Caco-2 (cell line): ENCODE measurements around the gene COMMD1. TPM values are rescaled to one million over a fixed set of nuclear protein-coding genes. Genes with fewer than 3 reads are reported as not detected.

ENCODE experiments used
- BruUV-seq: library from RNA; stranded (reverse); fragments of 400-500 nt; replicated peaks from 2 replicates; lab custom pipeline; 2021; lab: Mats Ljungman, UMichigan
- CTCF ChIA-PET: fragments of 300-600 bp; sonication (Branson Sonifier 250); formaldehyde crosslinking; loops from one replicate; lab custom pipeline; 2022; ENCODE audit warnings: antibody characterized with exemption; lab: Charles Lee
- POLR2A ChIA-PET: fragments of 300-600 bp; sonication (Branson Sonifier 250); formaldehyde crosslinking; loops from one replicate; lab custom pipeline; 2022; ENCODE audit warnings: antibody characterized with exemption; lab: Charles Lee
- DNase-seq, 2 experiments: peaks; one replicate each; pipeline versions ENCODE4 v3.0.0 to v3.0.0-alpha.2; 2020 to 2022
- H3K27me3 ChIP-seq: replicated peaks from 2 replicates; pipeline ENCODE4 v1.6.0; 2011; ENCODE audit warnings: low read length; ENCODE audit not compliant: control insufficient read depth, insufficient read depth
- H3K36me3 ChIP-seq: 2 replicates; pipeline ENCODE4 v1.5.1; 2011; ENCODE audit warnings: low read length; ENCODE audit not compliant: control insufficient read depth, insufficient read depth
- H3K4me1 ChIP-seq: fragments of 250-450 bp; sonication (Bioruptor Pico); 2 replicates; pipeline ENCODE4 v1.5.1; 2020; ENCODE audit warnings: mild to moderate bottlenecking
- H3K4me3 ChIP-seq: 2 replicates; pipeline ENCODE4 v1.5.1; 2011; ENCODE audit warnings: low read depth, mild to moderate bottlenecking, control low read depth, low read length
- H3K9me3 ChIP-seq: fragments of 250-450 bp; sonication (Bioruptor Pico); 2 replicates; pipeline ENCODE4 v1.5.1; 2020; ENCODE audit warnings: mild to moderate bottlenecking, moderate library complexity
- H3K27ac Mint-ChIP-seq: one replicate; pipeline ENCODE4 v1.8.0; 2022; ENCODE audit warnings: mixed read lengths; ENCODE audit not compliant: unreplicated experiment
- H3K27me3 Mint-ChIP-seq: one replicate; pipeline ENCODE4 v1.8.0; 2022; ENCODE audit warnings: mixed read lengths; ENCODE audit not compliant: insufficient read depth, unreplicated experiment
- H3K36me3 Mint-ChIP-seq: one replicate; pipeline ENCODE4 v1.8.0; 2022; ENCODE audit warnings: mild to moderate bottlenecking, mixed read lengths; ENCODE audit not compliant: insufficient read depth, unreplicated experiment
- H3K4me1 Mint-ChIP-seq: one replicate; pipeline ENCODE4 v1.8.0; 2022; ENCODE audit warnings: low read depth, mixed read lengths; ENCODE audit not compliant: unreplicated experiment
- H3K4me3 Mint-ChIP-seq: one replicate; pipeline ENCODE4 v1.8.0; 2022; ENCODE audit warnings: mild to moderate bottlenecking, moderate library complexity, mixed read lengths; ENCODE audit not compliant: unreplicated experiment
- H3K9me3 Mint-ChIP-seq: one replicate; pipeline ENCODE4 v1.8.0; 2022; ENCODE audit warnings: mixed read lengths; ENCODE audit not compliant: unreplicated experiment
- intact Hi-C: fragments of 100-400 bp; cut with micrococcal nuclease; formaldehyde crosslinking; loops from one replicate; pipeline ENCODE4 v1.10.0; 2022; ENCODE audit not compliant: unreplicated experiment
- total RNA-seq: library from RNA; stranded (reverse); gene quantifications from 2 replicates; pipeline ENCODE4 v1.2.3, GENCODE V29; 2022
- TF ChIP-seq, protein P1 (sequence below), 2 experiments: fragments of 200-600 bp in 1 of 2; IDR thresholded peaks; 1 replicate in 1 of 2; 2 replicates in 1 of 2; pipeline versions ENCODE4 v1.5.1 to v1.8.0; 2011 to 2022; ENCODE audit warnings: antibody characterized with exemption in 1 of 2, control low read depth in 1 of 2, inconsistent platforms in 1 of 2, low read depth in 1 of 2, low read length in 1 of 2, mild to moderate bottlenecking in 1 of 2, moderate library complexity in 1 of 2; ENCODE audit not compliant: insufficient read depth in 1 of 2, severe bottlenecking in 1 of 2, unreplicated experiment in 1 of 2

COMMD1 gene
- total RNA-seq, 1 experiment from 2014 or later = 56.7 TPM

GRCh38 chr2:62109554-62109953 lies 204.1 kb downstream of the COMMD1 start:
- peaks cover 13% of the 10 kb centered on the region for H3K4me1 Mint-ChIP-seq

DNA sequence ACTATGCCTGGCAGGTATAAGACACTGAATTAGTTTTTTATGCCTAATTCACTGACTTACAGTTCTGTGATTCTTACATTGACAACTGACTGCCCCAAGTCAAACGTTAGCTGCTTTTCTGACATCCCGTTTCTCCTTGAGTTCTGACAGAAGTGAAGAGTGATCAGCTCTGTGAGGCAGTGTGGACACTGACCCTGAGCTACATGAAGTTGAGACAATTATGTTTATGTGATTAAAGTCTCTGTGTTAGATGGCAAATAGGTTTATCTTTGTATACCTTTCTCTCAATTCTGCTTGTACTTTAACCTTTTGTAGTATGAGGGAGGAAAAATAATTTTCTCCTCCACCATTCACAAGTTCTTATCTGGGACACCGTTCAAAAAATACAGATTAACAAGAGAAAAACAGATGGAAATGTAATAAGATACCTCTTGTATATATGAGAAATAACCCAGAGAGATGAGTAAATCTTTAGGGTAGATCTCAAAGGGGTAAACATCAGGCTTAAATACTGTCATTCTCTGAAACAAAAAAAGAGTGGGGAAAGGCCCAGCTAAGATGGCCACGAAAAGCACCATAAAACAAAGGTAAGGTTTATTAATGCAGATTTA lies 205.0 kb downstream of the COMMD1 start:
- Histone ChIP-seq H3K27me3 (no peaks in the 10 kb centered on the region), H3K9me3 (no peaks in the 10 kb centered on the region), H3K4me1 (peaks cover 11% of the 10 kb centered on the region), H3K4me3 (no peak overlapping the region), H3K36me3 (no peaks in the 10 kb centered on the region)
- H3K27ac Mint-ChIP-seq = no peak overlapping the region
- TF ChIP-seq, protein P1, sequence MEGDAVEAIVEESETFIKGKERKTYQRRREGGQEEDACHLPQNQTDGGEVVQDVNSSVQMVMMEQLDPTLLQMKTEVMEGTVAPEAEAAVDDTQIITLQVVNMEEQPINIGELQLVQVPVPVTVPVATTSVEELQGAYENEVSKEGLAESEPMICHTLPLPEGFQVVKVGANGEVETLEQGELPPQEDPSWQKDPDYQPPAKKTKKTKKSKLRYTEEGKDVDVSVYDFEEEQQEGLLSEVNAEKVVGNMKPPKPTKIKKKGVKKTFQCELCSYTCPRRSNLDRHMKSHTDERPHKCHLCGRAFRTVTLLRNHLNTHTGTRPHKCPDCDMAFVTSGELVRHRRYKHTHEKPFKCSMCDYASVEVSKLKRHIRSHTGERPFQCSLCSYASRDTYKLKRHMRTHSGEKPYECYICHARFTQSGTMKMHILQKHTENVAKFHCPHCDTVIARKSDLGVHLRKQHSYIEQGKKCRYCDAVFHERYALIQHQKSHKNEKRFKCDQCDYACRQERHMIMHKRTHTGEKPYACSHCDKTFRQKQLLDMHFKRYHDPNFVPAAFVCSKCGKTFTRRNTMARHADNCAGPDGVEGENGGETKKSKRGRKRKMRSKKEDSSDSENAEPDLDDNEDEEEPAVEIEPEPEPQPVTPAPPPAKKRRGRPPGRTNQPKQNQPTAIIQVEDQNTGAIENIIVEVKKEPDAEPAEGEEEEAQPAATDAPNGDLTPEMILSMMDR (IDR thresholded peaks at IDR 0.05; ENCODE audit: insufficient read depth in 1 of 2, low read depth in 1 of 2, low read length in 1 of 2, severe bottlenecking in 1 of 2, unreplicated experiment in 1 of 2) = no peak
- intact Hi-C loops = no loop called here
- H3K9me3 Mint-ChIP-seq = no peaks in the 10 kb centered on the region
- ChIA-PET POLR2A (no interaction called here), CTCF (no interaction called here)
- no peak for DNase-seq
- H3K36me3 Mint-ChIP-seq = no peaks in the 10 kb centered on the region
- no peak overlapping the region for H3K4me3 Mint-ChIP-seq
- no peaks in the 10 kb centered on the region for H3K27me3 Mint-ChIP-seq
- BruUV-seq = no TSS peak
- H3K4me1 Mint-ChIP-seq = peaks cover 13% of the 10 kb centered on the region

More at GRCh38 chr2:62109554-62109953, 204.1 kb downstream of the COMMD1 start:
- H3K4me3 ChIP-seq = no peak overlapping the region
- H3K9me3 Mint-ChIP-seq = no peaks in the 10 kb centered on the region
- no peaks in the 10 kb centered on the region for H3K36me3 ChIP-seq
- no peaks in the 10 kb centered on the region for H3K36me3 Mint-ChIP-seq
- intact Hi-C loops = no loop called here
- H3K27me3 ChIP-seq = no peaks in the 10 kb centered on the region
- CTCF ChIA-PET = no interaction called here
- no peak for DNase-seq
- no peaks in the 10 kb centered on the region for H3K27me3 Mint-ChIP-seq
- H3K4me1 ChIP-seq = peaks cover 11% of the 10 kb centered on the region
- H3K4me3 Mint-ChIP-seq = no peak overlapping the region
- no peak overlapping the region for H3K27ac Mint-ChIP-seq
- BruUV-seq = no TSS peak
- POLR2A ChIA-PET = no interaction called here
- H3K9me3 ChIP-seq = no peaks in the 10 kb centered on the region
- TF ChIP-seq, protein P1 (IDR thresholded peaks at IDR 0.05; ENCODE audit: insufficient read depth in 1 of 2, low read depth in 1 of 2, low read length in 1 of 2, severe bottlenecking in 1 of 2, unreplicated experiment in 1 of 2) = no peak

- H3K27me3 ChIP-seq = no peaks in the 10 kb centered on the region
- intact Hi-C loops = no loop called here
- H3K27me3 Mint-ChIP-seq = no peaks in the 10 kb centered on the region
- H3K9me3 Mint-ChIP-seq = no peaks in the 10 kb centered on the region
- no peak for DNase-seq
- BruUV-seq = no TSS peak
- no peak overlapping the region for H3K4me3 ChIP-seq
- TF ChIP-seq, protein P1 (IDR thresholded peaks at IDR 0.05; ENCODE audit: insufficient read depth in 1 of 2, low read depth in 1 of 2, low read length in 1 of 2, severe bottlenecking in 1 of 2, unreplicated experiment in 1 of 2) = no peak
- POLR2A ChIA-PET = no interaction called here
- H3K27ac Mint-ChIP-seq = no peak overlapping the region
- CTCF ChIA-PET = no interaction called here
- peaks cover 13% of the 10 kb centered on the region for H3K4me1 Mint-ChIP-seq
- H3K4me1 ChIP-seq = peaks cover 11% of the 10 kb centered on the region
- H3K36me3 Mint-ChIP-seq = no peaks in the 10 kb centered on the region
- H3K9me3 ChIP-seq = no peaks in the 10 kb centered on the region
- no peak overlapping the region for H3K4me3 Mint-ChIP-seq
- H3K36me3 ChIP-seq = no peaks in the 10 kb centered on the region
Measured at GRCh38 chr2:62112179-62112578, 206.7 kb downstream of the COMMD1 start.
